Activated naive CD4-positive, alpha-beta T cell treated with anti-CD3 and anti-CD28 coated beads, Interleukin-2, amount 50 U/mL, for 72 hours (primary cell): ENCODE results near the gene CACNB1. TPM values are rescaled to one million over a fixed set of nuclear protein-coding genes. Genes with fewer than 3 reads are reported as not detected.
A peak's percentile ranks its signal among the peaks of the same experiment; 100 is the strongest.
"Not testable (repeated sequence)": the region's sequence is repeated elsewhere in the genome, so short reads cannot be mapped to it uniquely, and the experiment has no call there.

Source experiments
- ATAC-seq, 2 donors: fragments of 150-1000 bp; cut with Tn5 transposase; 2 replicates each; pipeline ENCODE4 v1.10.0; 2021; ENCODE audit warnings: mild to moderate bottlenecking in 2 of 2, moderate library complexity in 2 of 2
- DNase-seq, 2 donors: peaks; one replicate each; pipeline ENCODE4 v3.0.0; 2021 to 2022; ENCODE audit warnings: low spot score in 2 of 2
- H3K27ac Mint-ChIP-seq, 2 donors: one replicate each; pipeline ENCODE4 v1.8.0; 2022; ENCODE audit warnings: mild to moderate bottlenecking in 2 of 2, mixed read lengths in 2 of 2
- H3K36me3 Mint-ChIP-seq, 2 donors: one replicate each; pipeline ENCODE4 v1.8.0; 2022; ENCODE audit warnings: mixed read lengths in 2 of 2
- H3K9me3 Mint-ChIP-seq, 2 donors: one replicate each; pipeline ENCODE4 v1.8.0; 2022; ENCODE audit warnings: mixed read lengths in 2 of 2
- total RNA-seq, 2 donors: library from RNA; stranded (reverse); gene quantifications; one replicate each; pipeline ENCODE4 v1.2.3, GENCODE V29; 2022

CACNB1 gene
- total RNA-seq, 2 donors from 2014 or later: 15.0 to 26.6 TPM

DNA sequence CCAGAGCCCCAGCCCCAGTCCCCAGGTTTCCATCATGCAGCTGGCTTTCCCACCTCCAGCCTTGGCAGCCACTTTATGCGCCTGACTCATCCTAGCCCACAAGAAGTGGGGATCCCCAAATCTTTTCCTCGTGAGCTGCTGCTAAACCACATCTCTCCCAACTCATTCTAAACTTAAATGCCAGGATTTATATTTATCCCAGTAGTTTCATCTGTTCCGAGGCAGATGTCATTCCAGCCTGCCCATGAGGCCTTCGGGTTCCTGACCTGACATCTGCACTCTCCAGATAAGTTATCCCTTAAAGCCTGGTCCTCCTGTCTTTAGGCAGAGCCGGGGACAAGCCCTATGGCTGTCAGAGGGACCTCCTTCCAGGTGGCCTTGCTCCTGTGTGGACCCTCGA, 62.6 kb downstream of the CACNB1 start:
- Mint-ChIP-seq H3K36me3 (no peaks in the 10 kb centered on the region), H3K9me3 (no peaks in the 10 kb centered on the region), H3K27ac (peak overlapping the region in 1 of 2 donors; percentile 8)
- DNase-seq (no peak), ATAC-seq (no peak)

DNA sequence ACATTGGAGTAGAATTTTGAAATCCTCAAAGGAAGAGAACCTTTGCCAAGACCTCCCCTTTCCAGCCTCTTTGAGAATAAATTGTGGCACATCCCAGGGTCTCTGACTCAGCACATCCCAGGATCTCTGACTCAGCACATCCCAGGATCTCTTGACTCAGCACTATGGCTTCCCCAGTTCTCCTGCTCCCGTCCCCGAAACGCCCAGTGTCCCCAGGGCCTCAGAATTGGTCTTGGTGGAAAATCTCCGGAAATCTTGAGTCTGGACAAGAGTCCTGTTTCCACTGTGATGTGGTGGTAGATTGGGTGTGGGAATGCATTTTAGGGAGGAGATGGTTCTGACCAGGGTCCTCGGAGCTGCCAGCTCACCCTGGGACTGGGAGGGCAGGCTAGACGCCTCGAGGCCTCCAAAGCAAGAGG, 65.3 kb downstream of the CACNB1 start:
- DNase-seq (no peak), ATAC-seq (no peak)
- H3K27ac Mint-ChIP-seq: peak overlapping the region in 1 of 2 donors; percentile 31
- H3K36me3 Mint-ChIP-seq: no peaks in the 10 kb centered on the region
- H3K9me3 Mint-ChIP-seq: no peaks in the 10 kb centered on the region

DNA sequence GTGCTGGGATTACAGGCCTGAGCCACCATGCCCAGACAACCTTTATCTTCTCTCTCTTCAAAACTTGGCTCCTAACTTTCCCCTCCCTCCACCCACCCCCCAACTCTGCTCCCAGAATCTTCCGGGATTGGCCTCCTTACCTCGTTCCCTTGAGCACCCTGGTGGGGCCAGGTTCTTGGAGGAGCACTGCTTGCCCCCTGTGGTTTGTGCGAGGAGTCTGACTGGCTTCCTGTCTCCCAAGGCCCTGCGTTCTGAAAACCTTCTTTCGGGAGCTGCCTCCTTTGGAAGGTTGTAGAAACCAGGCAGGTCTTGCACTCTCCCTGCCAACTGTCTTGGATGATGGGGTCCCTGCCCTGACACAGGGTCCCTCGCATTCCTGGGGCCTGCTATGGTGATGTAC, 65.9 kb downstream of the CACNB1 start:
- peak overlapping the region in 1 of 2 donors; percentile 31 for H3K27ac Mint-ChIP-seq
- H3K9me3 Mint-ChIP-seq: no peaks in the 10 kb centered on the region
- DNase-seq (no peak), ATAC-seq (no peak)
- no peaks in the 10 kb centered on the region for H3K36me3 Mint-ChIP-seq

DNA sequence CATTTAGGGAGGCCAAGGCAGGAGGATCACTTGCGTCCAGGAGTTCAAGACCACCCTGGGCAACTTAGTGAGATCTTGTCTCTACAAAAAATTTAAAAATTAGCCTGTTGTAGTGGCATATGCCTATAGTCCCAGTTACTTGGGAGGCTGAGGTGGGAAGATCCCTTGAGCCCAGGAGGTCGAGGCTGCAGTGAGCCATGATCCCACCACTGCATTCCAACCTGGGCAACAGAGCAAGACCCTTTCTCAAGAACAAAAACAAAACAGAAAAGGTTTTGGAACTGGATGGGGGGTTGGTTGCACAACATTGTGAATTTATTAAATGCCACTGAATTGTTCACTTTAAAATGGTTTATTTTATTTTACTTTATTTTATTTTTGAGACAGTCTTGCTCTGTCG, 67.3 kb downstream of the CACNB1 start:
- Mint-ChIP-seq H3K27ac (peak overlapping the region in 1 of 2 donors; percentile 51), H3K9me3 (no peaks in the 10 kb centered on the region), H3K36me3 (no peaks in the 10 kb centered on the region)
- DNase-seq (no peak), ATAC-seq (no peak)

DNA sequence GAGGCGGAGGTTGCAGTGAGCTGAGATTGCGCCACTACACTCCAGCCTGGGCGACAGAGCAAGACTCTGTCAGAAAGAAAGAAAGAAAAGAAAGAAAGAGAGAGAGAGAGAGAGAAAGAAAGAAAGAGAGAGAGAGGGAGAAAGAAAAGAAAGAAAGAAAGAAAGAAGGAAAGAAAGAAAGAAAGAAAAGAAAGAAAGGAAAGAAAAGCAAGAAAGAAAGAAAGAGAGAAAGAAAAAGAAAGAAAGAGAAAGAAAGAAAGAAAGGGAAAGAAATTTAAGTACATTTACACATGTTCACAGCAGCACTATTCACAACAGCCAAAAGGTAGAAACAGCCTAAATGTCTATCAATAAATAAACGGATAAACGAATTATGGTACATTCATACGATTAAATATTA, 67.9 kb downstream of the CACNB1 start:
- peak overlapping the region in 1 of 2 donors; percentile 51 for H3K27ac Mint-ChIP-seq
- ATAC-seq, DNase-seq, H3K36me3 Mint-ChIP-seq, H3K9me3 Mint-ChIP-seq: not testable (repeated sequence)

DNA sequence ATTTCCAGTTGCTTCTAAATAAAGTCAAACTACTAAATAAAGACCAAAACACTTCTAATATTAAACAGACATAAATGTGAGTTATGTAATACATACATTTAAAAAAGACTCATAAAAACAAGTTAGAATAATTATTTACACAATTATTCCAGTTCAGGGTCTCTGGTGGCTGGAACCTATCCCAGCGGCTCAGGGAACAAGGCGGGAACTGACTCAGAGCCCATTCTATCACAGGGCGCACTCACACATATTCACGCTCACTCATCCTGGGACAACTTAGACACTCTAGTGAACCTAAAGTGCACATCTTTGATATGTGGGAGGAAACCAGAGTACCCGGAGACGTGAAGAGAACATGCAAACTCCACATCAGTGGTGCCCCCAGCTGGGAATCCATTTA, 71.0 kb downstream of the CACNB1 start:
- DNase-seq: no peak
- Mint-ChIP-seq H3K27ac (peak overlapping the region in 1 of 2 donors; percentile 42), H3K36me3 (no peaks in the 10 kb centered on the region), H3K9me3 (no peaks in the 10 kb centered on the region)
- no peak for ATAC-seq

DNA sequence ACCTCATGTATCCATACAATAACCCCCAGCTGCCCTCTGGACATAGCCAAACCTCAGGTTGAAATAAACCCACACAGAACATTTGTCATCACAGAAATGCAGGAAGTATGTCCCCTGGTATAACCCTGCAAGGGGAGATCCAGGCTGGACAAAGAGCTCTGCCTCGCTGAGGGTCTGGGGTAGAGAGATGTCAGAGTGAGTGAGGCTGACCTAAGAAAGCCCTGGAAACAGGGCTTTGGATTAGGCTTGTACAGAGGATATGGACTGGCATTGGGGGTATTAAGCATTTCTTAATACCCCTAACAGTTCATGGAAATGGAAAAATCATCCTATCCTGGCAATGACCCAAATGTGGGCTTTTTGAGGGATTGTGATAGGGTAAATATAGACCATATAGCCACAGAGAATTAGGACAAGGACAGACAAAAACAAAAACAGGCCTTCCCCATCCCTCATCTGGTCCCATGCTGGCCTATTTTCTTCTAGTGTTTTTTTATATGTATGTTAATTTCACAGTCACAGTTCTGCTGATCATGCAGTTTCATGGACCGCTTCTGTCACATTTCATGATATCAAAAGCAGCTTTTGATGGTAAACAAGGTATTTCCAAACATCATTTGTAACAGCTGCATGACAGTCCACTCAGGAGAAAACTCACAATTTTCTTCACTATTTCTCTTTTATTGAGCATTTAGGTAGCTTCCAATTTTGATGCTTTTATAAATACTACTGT, 72.2 kb downstream of the CACNB1 start:
- no peak for DNase-seq
- Mint-ChIP-seq H3K27ac (peak overlapping the region in 1 of 2 donors; percentile 93), H3K9me3 (no peaks in the 10 kb centered on the region), H3K36me3 (no peaks in the 10 kb centered on the region)
- no peak for ATAC-seq

DNA sequence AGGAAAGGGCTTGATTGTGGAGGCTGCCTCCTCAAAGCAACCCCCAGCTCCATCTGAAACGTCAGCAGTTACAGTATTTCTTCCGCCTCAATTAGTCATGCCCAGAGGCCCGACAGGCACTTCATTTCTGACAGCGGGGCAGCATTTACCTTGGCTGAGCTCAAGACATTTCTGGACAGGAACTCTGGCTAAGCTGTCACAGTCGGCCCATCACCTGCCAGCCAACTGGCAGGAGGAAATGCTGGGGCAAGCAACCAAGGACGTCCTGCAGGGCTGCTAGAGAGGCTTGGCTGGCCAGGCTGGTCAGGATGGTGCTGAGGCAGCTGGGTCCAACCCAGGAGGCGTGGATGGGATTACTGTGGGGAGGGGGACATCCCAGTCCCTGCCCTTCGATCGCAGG, 73.8 kb downstream of the CACNB1 start:
- no peaks in the 10 kb centered on the region for H3K36me3 Mint-ChIP-seq
- peaks cover 0 to 2% of the 10 kb centered on the region in 2 donors for H3K9me3 Mint-ChIP-seq
- ATAC-seq: no peak
- DNase-seq: no peak
- H3K27ac Mint-ChIP-seq: peak overlapping the region in 1 of 2 donors; percentile 15

Other genes starting within 250 kb of the CACNB1 start
- under 1 TPM in 1 of 2 donors, not detected in 1; 0.18 TPM for gene FBXO47, start 230.3 kb downstream of the CACNB1 start, total RNA-seq
- gene PLXDC1, start 46.0 kb downstream of the CACNB1 start, total RNA-seq: 10 to 100 TPM in 1 of 2 donors, 1 to 10 TPM in 1; 1.5 to 10.6 TPM
- under 1 TPM in 1 of 2 donors, not detected in 1; 0.25 TPM for gene ARL5C, start 31.5 kb downstream of the CACNB1 start, total RNA-seq
- gene RPL19, start 2.6 kb upstream of the CACNB1 start, total RNA-seq: 1,000 to 10,000 TPM; 2,719 to 2,768 TPM
- not detected for gene STAC2, start 28.3 kb upstream of the CACNB1 start, total RNA-seq
- gene FBXL20, start 204.0 kb upstream of the CACNB1 start, total RNA-seq: 10 to 100 TPM; 19.5 to 21.5 TPM